CD4-positive, alpha-beta T cell treated with Interleukin-12 subunit alpha and Interleukin-12 subunit beta, for 1 hour (primary cell): Measurements from ENCODE around the gene RNASEH2C.

ENCODE experiments used
- DNase-seq: peaks from one replicate; pipeline ENCODE4 v3.0.0-alpha.2; 2020

Gene RNASEH2C

GRCh38 chr11:65680192-65680743, 40.3 kb downstream of the RNASEH2C start:
- DNase-seq = no peak

GRCh38 chr11:65672982-65673381, 47.6 kb downstream of the RNASEH2C start:
- DNase-seq = no peak

DNA sequence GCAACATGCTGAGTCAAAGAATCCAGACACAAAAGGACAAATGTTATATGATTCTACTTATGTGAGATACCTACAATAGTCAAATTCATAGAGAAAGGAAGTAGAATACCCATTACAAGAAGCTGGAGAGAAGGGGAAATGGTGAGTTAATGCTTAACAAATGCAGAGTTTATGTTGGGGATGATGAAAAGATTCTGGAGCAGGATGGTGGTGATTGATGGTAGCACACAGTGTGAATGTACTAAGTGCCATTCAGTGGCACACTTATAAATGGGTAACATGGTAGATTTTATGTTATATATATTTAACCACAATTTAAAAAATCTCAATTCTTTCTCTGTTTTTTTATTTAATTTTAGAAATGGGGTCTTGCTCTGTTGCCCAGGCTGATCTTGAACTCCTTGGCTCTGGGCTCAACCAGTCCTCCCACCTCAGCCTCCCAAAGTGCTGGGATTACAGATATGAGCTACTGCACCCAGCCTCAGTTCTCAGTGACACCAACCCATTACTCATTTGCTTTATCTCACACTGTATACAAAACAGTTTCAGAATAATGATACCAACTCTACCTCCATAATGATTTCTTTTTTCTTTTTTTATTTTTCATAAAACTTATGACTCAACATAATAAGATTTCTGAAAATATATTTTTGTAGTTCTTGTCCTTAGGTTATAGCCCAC, 48.3 kb downstream of the RNASEH2C start:
- no peak for DNase-seq
